GM23338 (cell line): ENCODE results near the gene FILIP1L. TPM values are rescaled to one million over a fixed set of nuclear protein-coding genes. Genes with fewer than 3 reads are reported as not detected.

Experiments
- ATAC-seq: fragments of 200-7000 bp; cut with Tn5 transposase; 3 replicates; pipeline ENCODE4 v1.9.1; 2020
- DNase-seq: peaks from one replicate; pipeline ENCODE4 v3.0.0-alpha.2; 2015; ENCODE audit warnings: low spot score
- H2AFZ ChIP-seq: fragments of 200-600 bp; sonication (generic); 2 replicates; pipeline ENCODE4 v1.8.0; 2016; ENCODE audit warnings: antibody characterized with exemption, mild to moderate bottlenecking, moderate library complexity
- H3F3A ChIP-seq: fragments of 200-600 bp; sonication (generic); replicated peaks from 2 replicates; pipeline ENCODE4 v1.8.0; 2017; ENCODE audit warnings: antibody characterized with exemption, mixed run types, low read depth
- H3K27ac ChIP-seq: fragments of 200-600 bp; sonication (generic); 2 replicates; pipeline ENCODE4 v1.6.1; 2016; ENCODE audit warnings: low read depth
- H3K27me3 ChIP-seq: fragments of 200-600 bp; sonication (generic); 2 replicates; pipeline ENCODE4 v1.8.0; 2016; ENCODE audit warnings: mild to moderate bottlenecking, mixed run types, moderate library complexity; ENCODE audit not compliant: insufficient read depth
- H3K36me3 ChIP-seq: fragments of 200-600 bp; sonication (generic); 2 replicates; pipeline ENCODE4 v1.8.0; 2016; ENCODE audit warnings: mild to moderate bottlenecking; ENCODE audit not compliant: insufficient read depth
- H3K4me1 ChIP-seq: fragments of 200-600 bp; sonication (generic); 2 replicates; pipeline ENCODE4 v1.8.0; 2016; ENCODE audit warnings: mild to moderate bottlenecking, moderate library complexity; ENCODE audit not compliant: insufficient read depth
- H3K4me2 ChIP-seq: fragments of 200-600 bp; sonication (generic); 2 replicates; pipeline ENCODE4 v1.7.1; 2017; ENCODE audit warnings: mixed run types
- H3K4me3 ChIP-seq: fragments of 200-600 bp; sonication (generic); 2 replicates; pipeline ENCODE4 v1.6.1; 2016; ENCODE audit warnings: mixed run types
- H3K79me2 ChIP-seq: fragments of 200-600 bp; sonication (generic); replicated peaks from 2 replicates; pipeline ENCODE4 v1.8.0; 2017; ENCODE audit warnings: mild to moderate bottlenecking; ENCODE audit not compliant: insufficient read depth
- H3K9me2 ChIP-seq: fragments of 200-600 bp; sonication (generic); 2 replicates; pipeline ENCODE4 v1.8.0; 2017; ENCODE audit not compliant: insufficient read depth
- H4K20me1 ChIP-seq: fragments of 200-600 bp; sonication (generic); replicated peaks from 2 replicates; pipeline ENCODE4 v1.8.0; 2017; ENCODE audit warnings: mild to moderate bottlenecking; ENCODE audit not compliant: insufficient read depth
- H3K27ac Mint-ChIP-seq: 2 replicates; pipeline ENCODE4 v1.8.0; 2020; ENCODE audit warnings: inconsistent platforms, mild to moderate bottlenecking, moderate library complexity, mixed read lengths
- H3K27me3 Mint-ChIP-seq: 3 replicates; pipeline ENCODE4 v1.8.0; 2022; ENCODE audit warnings: low read depth, mild to moderate bottlenecking, moderate library complexity, mixed read lengths, inconsistent platforms; ENCODE audit not compliant: insufficient read depth, poor library complexity
- H3K36me3 Mint-ChIP-seq: 3 replicates; pipeline ENCODE4 v1.8.0; 2021; ENCODE audit warnings: low read depth, mild to moderate bottlenecking, inconsistent platforms, moderate library complexity, mixed read lengths
- H3K4me1 Mint-ChIP-seq: 3 replicates; pipeline ENCODE4 v1.8.0; 2020; ENCODE audit warnings: mild to moderate bottlenecking, inconsistent platforms, mixed read lengths
- H3K4me3 Mint-ChIP-seq: 3 replicates; pipeline ENCODE4 v1.8.0; 2021; ENCODE audit warnings: moderate library complexity, mild to moderate bottlenecking, inconsistent platforms, mixed read lengths
- H3K9me3 Mint-ChIP-seq: 3 replicates; pipeline ENCODE4 v1.8.0; 2020; ENCODE audit warnings: moderate library complexity, mild to moderate bottlenecking, inconsistent platforms, mixed read lengths
- CREB1 ChIP-seq: fragments of 250-450 bp; sonication (Bioruptor Pico); IDR thresholded peaks from 2 replicates; pipeline ENCODE4 v1.5.0; 2020; ENCODE audit warnings: low read depth, mild to moderate bottlenecking, moderate library complexity
- ETS1 ChIP-seq: IDR thresholded peaks from 2 replicates; pipeline ENCODE4 v1.6.1; 2016; ENCODE audit warnings: antibody characterized with exemption
- EZH2 ChIP-seq: fragments of 200-600 bp; sonication (generic); IDR thresholded peaks from one replicate; pipeline ENCODE4 v1.8.0; 2017; ENCODE audit warnings: antibody characterized with exemption, mild to moderate bottlenecking, low read depth; ENCODE audit not compliant: unreplicated experiment
- EZH2phosphoT487 ChIP-seq: fragments of 200-600 bp; sonication (generic); IDR thresholded peaks from one replicate; pipeline ENCODE4 v1.8.1; 2018; ENCODE audit warnings: antibody characterized with exemption; ENCODE audit not compliant: unreplicated experiment
- JUNB ChIP-seq: IDR thresholded peaks from one replicate; pipeline ENCODE4 v1.6.1; 2016; ENCODE audit warnings: antibody characterized with exemption; ENCODE audit not compliant: unreplicated experiment
- NANOG ChIP-seq: IDR thresholded peaks from 2 replicates; pipeline ENCODE4 v1.6.1; 2016; ENCODE audit warnings: antibody characterized with exemption, borderline replicate concordance
- POLR2AphosphoS5 ChIP-seq: IDR thresholded peaks from 2 replicates; pipeline ENCODE4 v1.6.1; 2016; ENCODE audit warnings: antibody characterized with exemption, low read depth
- REST ChIP-seq: IDR thresholded peaks from one replicate; pipeline ENCODE4 v1.6.1; 2018; ENCODE audit warnings: antibody characterized with exemption; ENCODE audit not compliant: unreplicated experiment
- STAT1 ChIP-seq: IDR thresholded peaks from one replicate; pipeline ENCODE4 v1.6.1; 2016; ENCODE audit warnings: antibody characterized with exemption; ENCODE audit not compliant: unreplicated experiment
- ZNF114 ChIP-seq: fragments of 250-450 bp; sonication (Bioruptor Pico); IDR thresholded peaks from 2 replicates; pipeline ENCODE4 v1.5.0; 2020; ENCODE audit warnings: mild to moderate bottlenecking, moderate library complexity
- ZNF331 ChIP-seq: fragments of 250-450 bp; sonication (Bioruptor Pico); IDR thresholded peaks from 2 replicates; pipeline ENCODE4 v1.5.0; 2020; ENCODE audit warnings: low read depth, mild to moderate bottlenecking, moderate library complexity
- ZNF462 ChIP-seq: fragments of 250-450 bp; sonication (Bioruptor Pico); IDR thresholded peaks from 2 replicates; pipeline ENCODE4 v1.5.0; 2020; ENCODE audit warnings: mild to moderate bottlenecking, moderate library complexity
- polyA plus RNA-seq: library from polyadenylated mRNA; unstranded; fragments of >200 nt; fragmentation: Nextera tagmentation; extraction: Ambion mirVana; gene quantifications from 2 replicates; pipeline ENCODE4 v1.2.1, GENCODE V29; 2016
- total RNA-seq: library from RNA; depleted of rRNA; stranded (reverse); fragments of >200 nt; shearing (Covaris generic); gene quantifications from 2 replicates; pipeline ENCODE4 v1.2.3, GENCODE V29; 2014
- TF ChIP-seq, protein P1 (sequence below), 2 experiments: fragments of 200-600 bp in 1 of 2; sonication (generic) in 1 of 2; conservative IDR thresholded peaks; 2 replicates each; pipeline versions ENCODE4 v1.5.1 to v1.6.1; 2016 to 2017; ENCODE audit warnings: antibody characterized with exemption in 2 of 2, low read depth in 2 of 2, mild to moderate bottlenecking in 2 of 2, moderate library complexity in 1 of 2

FILIP1L gene
- total and polyA plus RNA-seq, 2 experiments from 2014 or later: 1.6 TPM; not detected in 1

GRCh38 chr3:99863588-99863987, 250.7 kb downstream of the FILIP1L start:
- H3K36me3 ChIP-seq: no peaks in the 10 kb centered on the region
- Mint-ChIP-seq H3K27ac (no peak overlapping the region), H3K27me3 (peaks cover 8% of the 10 kb centered on the region), H3K4me1 (peaks cover 23% of the 10 kb centered on the region; the same call in 2 of the 3 replicates), H3K9me3 (no peaks in the 10 kb centered on the region), H3K4me3 (no peak overlapping the region), H3K36me3 (peaks cover 8% of the 10 kb centered on the region; the same call in 2 of the 3 replicates)
- H3F3A ChIP-seq: no peaks in the 10 kb centered on the region
- no peak overlapping the region for H3K4me2 ChIP-seq
- TF ChIP-seq JUNB (no peak), CREB1 (CRISPR knock-in tag) (no peak), NANOG (no peak), ZNF462 (CRISPR knock-in tag) (no peak), ZNF331 (CRISPR knock-in tag) (no peak), ZNF114 (CRISPR knock-in tag) (no peak), STAT1 (no peak), EZH2phosphoT487 (no peak), EZH2 (no peak), REST (no peak), ETS1 (no peak), POLR2AphosphoS5 (no peak)
- TF ChIP-seq, protein P1, sequence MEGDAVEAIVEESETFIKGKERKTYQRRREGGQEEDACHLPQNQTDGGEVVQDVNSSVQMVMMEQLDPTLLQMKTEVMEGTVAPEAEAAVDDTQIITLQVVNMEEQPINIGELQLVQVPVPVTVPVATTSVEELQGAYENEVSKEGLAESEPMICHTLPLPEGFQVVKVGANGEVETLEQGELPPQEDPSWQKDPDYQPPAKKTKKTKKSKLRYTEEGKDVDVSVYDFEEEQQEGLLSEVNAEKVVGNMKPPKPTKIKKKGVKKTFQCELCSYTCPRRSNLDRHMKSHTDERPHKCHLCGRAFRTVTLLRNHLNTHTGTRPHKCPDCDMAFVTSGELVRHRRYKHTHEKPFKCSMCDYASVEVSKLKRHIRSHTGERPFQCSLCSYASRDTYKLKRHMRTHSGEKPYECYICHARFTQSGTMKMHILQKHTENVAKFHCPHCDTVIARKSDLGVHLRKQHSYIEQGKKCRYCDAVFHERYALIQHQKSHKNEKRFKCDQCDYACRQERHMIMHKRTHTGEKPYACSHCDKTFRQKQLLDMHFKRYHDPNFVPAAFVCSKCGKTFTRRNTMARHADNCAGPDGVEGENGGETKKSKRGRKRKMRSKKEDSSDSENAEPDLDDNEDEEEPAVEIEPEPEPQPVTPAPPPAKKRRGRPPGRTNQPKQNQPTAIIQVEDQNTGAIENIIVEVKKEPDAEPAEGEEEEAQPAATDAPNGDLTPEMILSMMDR (conservative IDR thresholded peaks at IDR 0.05; ENCODE audit: low read depth in 2 of 2): no peak
- no peak overlapping the region for H3K4me3 ChIP-seq
- H4K20me1 ChIP-seq: peaks cover 39% of the 10 kb centered on the region
- no peaks in the 10 kb centered on the region for H3K9me2 ChIP-seq
- DNase-seq (no peak), ATAC-seq (no peak)
- H3K4me1 ChIP-seq: no peaks in the 10 kb centered on the region
- no peak overlapping the region for H3K27ac ChIP-seq
- H3K27me3 ChIP-seq: peaks cover 21% of the 10 kb centered on the region
- H2AFZ ChIP-seq: no peak overlapping the region
- peaks cover 13% of the 10 kb centered on the region; the same call in 1 of the 2 replicates for H3K79me2 ChIP-seq
